HepG2 (cell line): ENCODE data around the gene OIT3. TPM values are rescaled to one million over a fixed set of nuclear protein-coding genes. Genes with fewer than 3 reads are reported as not detected.

Experiments used
- ARNTL ChIP-seq: sonication (generic); formaldehyde crosslinking; IDR thresholded peaks from 2 replicates; pipeline ENCODE4 v1.4.0; 2020; ENCODE audit warnings: mild to moderate bottlenecking, missing genetic modification reagents
- ATRX ChIP-seq: sonication (generic); formaldehyde crosslinking; IDR thresholded peaks from 2 replicates; pipeline ENCODE4 v1.4.0; 2020; ENCODE audit warnings: missing genetic modification reagents, borderline replicate concordance
- CREB1 ChIP-seq, 2 experiments: fragments of 450-650 bp in 1 of 2; IDR thresholded peaks; 2 replicates each; pipeline ENCODE4 v1.6.1; 2016 to 2017; ENCODE audit warnings: control low read depth in 1 of 2, mild to moderate bottlenecking in 1 of 2, missing compliant biosample characterization in 1 of 2, missing genetic modification characterization in 1 of 2
- FOXC1 ChIP-seq: sonication (generic); formaldehyde crosslinking; IDR thresholded peaks from 2 replicates; pipeline ENCODE4 v1.8.0; 2022; ENCODE audit warnings: mild to moderate bottlenecking, missing genetic modification reagents, borderline replicate concordance
- FOXP1 ChIP-seq, 2 experiments: fragments of 450-650 bp in 1 of 2; IDR thresholded peaks; 2 replicates each; pipeline ENCODE4 v1.6.1; 2017 to 2018; ENCODE audit warnings: antibody characterized with exemption in 1 of 2
- HHEX ChIP-seq: IDR thresholded peaks from 2 replicates; pipeline ENCODE4 v1.6.1; 2016; ENCODE audit warnings: control low read depth
- MTF1 ChIP-seq: sonication (generic); formaldehyde crosslinking; IDR thresholded peaks from 2 replicates; pipeline ENCODE4 v1.5.0; 2020; ENCODE audit warnings: missing genetic modification reagents
- U2AF2 ChIP-seq: fragments of 200-400 bp; formaldehyde crosslinking; IDR thresholded peaks from 2 replicates; pipeline ENCODE4 v1.6.1; 2017; ENCODE audit warnings: low read depth, mild to moderate bottlenecking, low read length
- ZNF451 ChIP-seq: sonication (generic); formaldehyde crosslinking; IDR thresholded peaks from 2 replicates; pipeline ENCODE4 v1.5.0; 2020; ENCODE audit warnings: mild to moderate bottlenecking, missing genetic modification reagents
- ZSCAN30 ChIP-seq: sonication (generic); formaldehyde crosslinking; IDR thresholded peaks from 2 replicates; pipeline ENCODE4 v1.5.0; 2020; ENCODE audit warnings: mild to moderate bottlenecking, missing genetic modification reagents
- polyA plus RNA-seq, 8 experiments: library from polyadenylated mRNA; depleted of rRNA in 3 of 8; stranded (reverse) in 7 of 8; unstranded in 1 of 8; fragments of >200 nt; fragmentation: Illumina TruSeq in 4 of 8; extraction: Trizol in 4 of 8; gene quantifications; 2 replicates each; pipeline versions ENCODE4 v1.2.1 to v1.2.3, GENCODE V29; 2011 to 2016; ENCODE audit warnings: low read depth in 4 of 8, missing spikeins in 1 of 8, mixed read lengths in 1 of 8; ENCODE audit not compliant: insufficient read depth in 1 of 8
- total RNA-seq, 5 experiments: library from RNA; depleted of rRNA; stranded (reverse); fragments of >200 nt; fragmentation: Illumina TruSeq; extraction: Trizol; gene quantifications; 2 replicates each; pipeline ENCODE4 v1.2.3, GENCODE V29; 2016; ENCODE audit warnings: low read depth in 1 of 5
- TF ChIP-seq, protein P1 (sequence below): sonication (generic); formaldehyde crosslinking; IDR thresholded peaks from 2 replicates; pipeline ENCODE4 v1.4.0; 2020; ENCODE audit warnings: low read depth, missing genetic modification reagents
- TF ChIP-seq, protein P2 (sequence below): sonication (generic); formaldehyde crosslinking; IDR thresholded peaks from 2 replicates; pipeline ENCODE4 v1.4.0; 2020; ENCODE audit warnings: missing genetic modification reagents, borderline replicate concordance
- TF ChIP-seq, protein P3 (sequence below): sonication (generic); formaldehyde crosslinking; IDR thresholded peaks from 2 replicates; pipeline ENCODE4 v1.4.0; 2020; ENCODE audit warnings: mild to moderate bottlenecking, missing genetic modification reagents
- TF ChIP-seq, protein P4 (sequence below): sonication (generic); formaldehyde crosslinking; IDR thresholded peaks from 2 replicates; pipeline ENCODE4 v1.4.0; 2020; ENCODE audit warnings: mild to moderate bottlenecking, missing genetic modification reagents

OIT3 gene
- total and polyA plus RNA-seq, 2 of the 13 experiments (the other 11 are each of a cell fraction or from before 2014, with no cell fraction given), result not detected

DNA sequence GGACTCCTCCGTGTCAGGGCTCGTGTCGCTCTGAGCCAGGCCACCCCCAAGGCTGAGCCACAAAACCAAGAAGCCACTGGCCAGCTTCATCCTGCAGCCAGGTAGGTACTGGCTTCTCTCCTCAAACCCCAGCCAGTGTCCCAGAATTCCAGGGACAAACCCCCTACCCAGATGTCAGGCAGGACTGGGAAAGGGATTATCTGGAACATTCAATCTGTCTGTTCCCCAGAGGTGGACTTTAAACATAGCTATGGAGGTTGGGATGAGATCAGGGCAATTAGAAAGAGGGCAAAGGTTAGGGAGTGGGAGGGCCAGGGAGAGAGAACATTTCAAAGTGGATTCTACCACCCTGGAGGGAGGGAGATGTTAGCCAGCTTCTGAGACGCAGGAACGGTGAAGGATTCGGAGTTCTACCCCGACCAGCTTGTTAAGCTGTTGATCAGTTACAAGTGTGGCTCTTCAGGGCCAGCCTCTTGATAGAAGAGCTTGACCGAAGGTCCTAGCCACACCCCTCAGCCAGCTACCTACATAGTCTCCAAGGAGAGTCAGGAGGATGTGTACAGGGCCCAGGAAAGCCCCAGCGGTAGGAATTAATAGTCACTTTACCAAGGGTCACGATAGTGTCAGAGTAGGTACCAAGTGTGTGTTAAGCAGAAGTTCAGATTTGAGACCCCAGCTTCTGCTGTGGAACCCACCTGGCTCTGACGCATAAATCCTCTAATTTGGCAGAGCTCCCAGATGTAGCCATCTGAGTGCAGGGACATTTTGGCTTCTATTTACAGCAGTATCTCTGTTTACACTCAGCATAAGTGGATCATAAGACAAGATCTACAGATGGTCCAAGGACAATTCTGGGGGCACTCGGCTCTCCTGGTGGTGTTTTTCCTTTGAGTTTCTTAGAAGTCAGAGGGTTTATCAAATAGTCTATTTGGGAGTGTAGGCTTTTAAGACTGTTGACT is 61.3 kb downstream of the OIT3 start, which contains the start of gene PLA2G12B (continued):
- TF ChIP-seq, protein P1, sequence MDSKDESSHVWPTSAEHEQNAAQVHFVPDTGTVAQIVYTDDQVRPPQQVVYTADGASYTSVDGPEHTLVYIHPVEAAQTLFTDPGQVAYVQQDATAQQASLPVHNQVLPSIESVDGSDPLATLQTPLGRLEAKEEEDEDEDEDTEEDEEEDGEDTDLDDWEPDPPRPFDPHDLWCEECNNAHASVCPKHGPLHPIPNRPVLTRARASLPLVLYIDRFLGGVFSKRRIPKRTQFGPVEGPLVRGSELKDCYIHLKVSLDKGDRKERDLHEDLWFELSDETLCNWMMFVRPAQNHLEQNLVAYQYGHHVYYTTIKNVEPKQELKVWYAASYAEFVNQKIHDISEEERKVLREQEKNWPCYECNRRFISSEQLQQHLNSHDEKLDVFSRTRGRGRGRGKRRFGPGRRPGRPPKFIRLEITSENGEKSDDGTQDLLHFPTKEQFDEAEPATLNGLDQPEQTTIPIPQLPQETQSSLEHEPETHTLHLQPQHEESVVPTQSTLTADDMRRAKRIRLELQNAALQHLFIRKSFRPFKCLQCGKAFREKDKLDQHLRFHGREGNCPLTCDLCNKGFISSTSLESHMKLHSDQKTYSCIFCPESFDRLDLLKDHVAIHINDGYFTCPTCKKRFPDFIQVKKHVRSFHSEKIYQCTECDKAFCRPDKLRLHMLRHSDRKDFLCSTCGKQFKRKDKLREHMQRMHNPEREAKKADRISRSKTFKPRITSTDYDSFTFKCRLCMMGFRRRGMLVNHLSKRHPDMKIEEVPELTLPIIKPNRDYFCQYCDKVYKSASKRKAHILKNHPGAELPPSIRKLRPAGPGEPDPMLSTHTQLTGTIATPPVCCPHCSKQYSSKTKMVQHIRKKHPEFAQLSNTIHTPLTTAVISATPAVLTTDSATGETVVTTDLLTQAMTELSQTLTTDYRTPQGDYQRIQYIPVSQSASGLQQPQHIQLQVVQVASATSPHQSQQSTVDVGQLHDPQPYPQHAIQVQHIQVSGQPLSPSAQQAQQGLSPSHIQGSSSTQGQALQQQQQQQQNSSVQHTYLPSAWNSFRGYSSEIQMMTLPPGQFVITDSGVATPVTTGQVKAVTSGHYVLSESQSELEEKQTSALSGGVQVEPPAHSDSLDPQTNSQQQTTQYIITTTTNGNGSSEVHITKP (CRISPR knock-in tag), result peak; percentile 95
- TF ChIP-seq, protein P2, sequence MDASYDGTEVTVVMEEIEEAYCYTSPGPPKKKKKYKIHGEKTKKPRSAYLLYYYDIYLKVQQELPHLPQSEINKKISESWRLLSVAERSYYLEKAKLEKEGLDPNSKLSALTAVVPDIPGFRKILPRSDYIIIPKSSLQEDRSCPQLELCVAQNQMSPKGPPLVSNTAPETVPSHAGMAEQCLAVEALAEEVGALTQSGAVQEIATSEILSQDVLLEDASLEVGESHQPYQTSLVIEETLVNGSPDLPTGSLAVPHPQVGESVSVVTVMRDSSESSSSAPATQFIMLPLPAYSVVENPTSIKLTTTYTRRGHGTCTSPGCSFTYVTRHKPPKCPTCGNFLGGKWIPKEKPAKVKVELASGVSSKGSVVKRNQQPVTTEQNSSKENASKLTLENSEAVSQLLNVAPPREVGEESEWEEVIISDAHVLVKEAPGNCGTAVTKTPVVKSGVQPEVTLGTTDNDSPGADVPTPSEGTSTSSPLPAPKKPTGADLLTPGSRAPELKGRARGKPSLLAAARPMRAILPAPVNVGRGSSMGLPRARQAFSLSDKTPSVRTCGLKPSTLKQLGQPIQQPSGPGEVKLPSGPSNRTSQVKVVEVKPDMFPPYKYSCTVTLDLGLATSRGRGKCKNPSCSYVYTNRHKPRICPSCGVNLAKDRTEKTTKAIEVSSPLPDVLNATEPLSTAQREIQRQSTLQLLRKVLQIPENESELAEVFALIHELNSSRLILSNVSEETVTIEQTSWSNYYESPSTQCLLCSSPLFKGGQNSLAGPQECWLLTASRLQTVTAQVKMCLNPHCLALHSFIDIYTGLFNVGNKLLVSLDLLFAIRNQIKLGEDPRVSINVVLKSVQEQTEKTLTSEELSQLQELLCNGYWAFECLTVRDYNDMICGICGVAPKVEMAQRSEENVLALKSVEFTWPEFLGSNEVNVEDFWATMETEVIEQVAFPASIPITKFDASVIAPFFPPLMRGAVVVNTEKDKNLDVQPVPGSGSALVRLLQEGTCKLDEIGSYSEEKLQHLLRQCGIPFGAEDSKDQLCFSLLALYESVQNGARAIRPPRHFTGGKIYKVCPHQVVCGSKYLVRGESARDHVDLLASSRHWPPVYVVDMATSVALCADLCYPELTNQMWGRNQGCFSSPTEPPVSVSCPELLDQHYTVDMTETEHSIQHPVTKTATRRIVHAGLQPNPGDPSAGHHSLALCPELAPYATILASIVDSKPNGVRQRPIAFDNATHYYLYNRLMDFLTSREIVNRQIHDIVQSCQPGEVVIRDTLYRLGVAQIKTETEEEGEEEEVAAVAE (CRISPR knock-in tag), result no peak
- TF ChIP-seq MTF1 (CRISPR knock-in tag) (no peak), U2AF2 (no peak), HHEX (no peak), FOXC1 (CRISPR knock-in tag) (no peak), ZNF451 (no peak), ATRX (CRISPR knock-in tag) (no peak), ARNTL (CRISPR knock-in tag) (no peak), CREB1 (IDR thresholded peaks at IDR 0.05) (no peak), CREB1 (CRISPR knock-in tag; IDR thresholded peaks at IDR 0.05) (0 out of 2 replicates have a peak, but pooled peaks have one; percentile 14), ZSCAN30 (no peak), FOXP1 (IDR thresholded peaks at IDR 0.05) (no peak), FOXP1 (CRISPR knock-in tag; IDR thresholded peaks at IDR 0.05) (no peak)
- TF ChIP-seq, protein P3, sequence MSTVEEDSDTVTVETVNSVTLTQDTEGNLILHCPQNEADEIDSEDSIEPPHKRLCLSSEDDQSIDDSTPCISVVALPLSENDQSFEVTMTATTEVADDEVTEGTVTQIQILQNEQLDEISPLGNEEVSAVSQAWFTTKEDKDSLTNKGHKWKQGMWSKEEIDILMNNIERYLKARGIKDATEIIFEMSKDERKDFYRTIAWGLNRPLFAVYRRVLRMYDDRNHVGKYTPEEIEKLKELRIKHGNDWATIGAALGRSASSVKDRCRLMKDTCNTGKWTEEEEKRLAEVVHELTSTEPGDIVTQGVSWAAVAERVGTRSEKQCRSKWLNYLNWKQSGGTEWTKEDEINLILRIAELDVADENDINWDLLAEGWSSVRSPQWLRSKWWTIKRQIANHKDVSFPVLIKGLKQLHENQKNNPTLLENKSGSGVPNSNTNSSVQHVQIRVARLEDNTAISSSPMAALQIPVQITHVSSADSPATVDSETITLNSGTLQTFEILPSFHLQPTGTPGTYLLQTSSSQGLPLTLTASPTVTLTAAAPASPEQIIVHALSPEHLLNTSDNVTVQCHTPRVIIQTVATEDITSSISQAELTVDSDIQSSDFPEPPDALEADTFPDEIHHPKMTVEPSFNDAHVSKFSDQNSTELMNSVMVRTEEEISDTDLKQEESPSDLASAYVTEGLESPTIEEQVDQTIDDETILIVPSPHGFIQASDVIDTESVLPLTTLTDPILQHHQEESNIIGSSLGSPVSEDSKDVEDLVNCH (CRISPR knock-in tag), result no peak
- TF ChIP-seq, protein P4, sequence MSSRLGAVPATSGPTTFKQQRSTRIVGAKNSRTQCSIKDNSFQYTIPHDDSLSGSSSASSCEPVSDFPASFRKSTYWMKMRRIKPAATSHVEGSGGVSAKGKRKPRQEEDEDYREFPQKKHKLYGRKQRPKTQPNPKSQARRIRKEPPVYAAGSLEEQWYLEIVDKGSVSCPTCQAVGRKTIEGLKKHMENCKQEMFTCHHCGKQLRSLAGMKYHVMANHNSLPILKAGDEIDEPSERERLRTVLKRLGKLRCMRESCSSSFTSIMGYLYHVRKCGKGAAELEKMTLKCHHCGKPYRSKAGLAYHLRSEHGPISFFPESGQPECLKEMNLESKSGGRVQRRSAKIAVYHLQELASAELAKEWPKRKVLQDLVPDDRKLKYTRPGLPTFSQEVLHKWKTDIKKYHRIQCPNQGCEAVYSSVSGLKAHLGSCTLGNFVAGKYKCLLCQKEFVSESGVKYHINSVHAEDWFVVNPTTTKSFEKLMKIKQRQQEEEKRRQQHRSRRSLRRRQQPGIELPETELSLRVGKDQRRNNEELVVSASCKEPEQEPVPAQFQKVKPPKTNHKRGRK, result no peak
